WI38 (cell line): ENCODE data around the gene SCARB1.

Experiments used
- H3K4me3 ChIP-seq: 2 replicates; pipeline ENCODE4 v1.5.1; 2011; ENCODE audit warnings: low read depth, mild to moderate bottlenecking, control low read depth, low read length
- CTCF ChIP-seq: IDR thresholded peaks from 2 replicates; pipeline ENCODE4 v1.5.1; 2012; ENCODE audit warnings: low read depth, mild to moderate bottlenecking, control low read depth, low read length

SCARB1 gene

GRCh38 chr12:124876171-124876570 lies 12.5 kb upstream of the SCARB1 start:
- TF ChIP-seq CTCF, result no peak
- no peak overlapping the region for H3K4me3 ChIP-seq

GRCh38 chr12:124875803-124876132 lies 12.1 kb upstream of the SCARB1 start:
- H3K4me3 ChIP-seq, result no peak overlapping the region
- TF ChIP-seq CTCF, result no peak

- TF ChIP-seq CTCF, result no peak
- H3K4me3 ChIP-seq, result no peak overlapping the region
Observed at GRCh38 chr12:124874988-124875802, 11.5 kb upstream of the SCARB1 start.

GRCh38 chr12:124874188-124874587 lies 10.5 kb upstream of the SCARB1 start:
- no peak overlapping the region for H3K4me3 ChIP-seq
- no peak for TF ChIP-seq CTCF

GRCh38 chr12:124872068-124872719 lies 8.5 kb upstream of the SCARB1 start:
- no peak overlapping the region for H3K4me3 ChIP-seq
- no peak for TF ChIP-seq CTCF

- no peak for TF ChIP-seq CTCF
- no peak overlapping the region for H3K4me3 ChIP-seq
Observed at GRCh38 chr12:124871297-124871696, 7.6 kb upstream of the SCARB1 start.

GRCh38 chr12:124870515-124870914 lies 6.9 kb upstream of the SCARB1 start:
- no peak for TF ChIP-seq CTCF
- H3K4me3 ChIP-seq, result no peak overlapping the region
